ENCODE results near the gene RFLNA.
"Not testable (repeated sequence)": the region's sequence is repeated elsewhere in the genome, so short reads cannot be mapped to it uniquely, and the experiment has no call there.

The RFLNA gene

DNA sequence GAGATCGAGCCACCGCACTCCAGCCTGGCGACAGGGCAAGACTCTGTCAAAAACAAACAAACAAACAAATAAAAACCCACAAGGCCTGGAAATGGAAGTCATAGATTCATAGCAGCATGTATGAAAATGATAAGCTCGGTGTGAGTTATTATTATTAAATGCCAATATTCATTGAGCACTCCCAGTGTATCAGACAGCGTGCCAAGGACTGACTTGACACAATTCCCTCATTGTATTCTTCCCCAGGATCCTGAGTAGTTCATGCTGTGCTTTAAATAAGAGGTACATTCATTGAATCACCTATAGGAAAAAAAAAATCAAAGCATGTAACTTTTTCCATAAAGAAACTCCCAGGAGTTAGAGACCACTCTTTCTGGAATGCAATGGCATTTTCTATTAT, 12.6 kb upstream of the RFLNA start:
- no peak for DNase-seq (ENCODE audit: low read depth in 2 of 2)

DNA sequence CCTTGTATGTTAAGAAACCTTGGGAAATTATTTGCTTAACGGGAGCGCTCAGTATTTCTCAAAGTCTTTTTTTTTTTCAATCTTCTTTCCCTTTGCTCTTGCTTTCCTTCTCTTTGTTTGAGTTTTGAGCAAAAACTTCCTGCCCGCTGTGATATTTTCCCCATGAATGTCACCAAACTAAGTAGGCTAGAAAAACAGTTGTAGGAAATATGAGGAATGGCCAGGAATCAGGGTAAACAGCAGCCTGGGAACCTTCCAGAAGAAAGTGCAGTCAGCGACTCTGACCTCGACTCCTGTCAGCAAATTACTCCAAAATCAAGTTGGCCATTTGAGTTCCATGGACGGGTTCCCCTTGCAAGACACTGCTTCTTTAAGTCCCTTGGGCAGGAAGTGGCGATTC, 11.6 kb upstream of the RFLNA start:
- no peak for DNase-seq (ENCODE audit: low read depth in 2 of 2)

DNA sequence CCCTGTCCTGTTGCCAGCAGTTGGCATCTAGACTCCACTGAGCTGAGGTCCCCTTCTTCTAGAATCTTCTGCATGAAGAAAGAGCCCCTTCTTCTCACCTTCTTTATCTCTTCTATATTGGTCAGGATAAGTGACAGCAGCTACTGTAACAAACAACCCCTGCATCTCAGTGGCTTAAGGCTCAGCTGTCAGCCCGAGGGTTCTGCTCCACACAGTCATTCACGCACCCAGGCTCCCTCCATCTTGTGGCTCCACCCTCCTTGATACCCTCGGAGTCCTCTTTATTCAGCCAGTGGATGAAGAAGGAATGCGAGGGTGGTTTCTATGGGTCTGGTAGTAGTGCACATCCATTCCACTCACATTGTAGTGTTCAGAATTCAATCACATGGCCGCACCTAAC, 10.5 kb upstream of the RFLNA start:
- DNase-seq (ENCODE audit: low read depth in 2 of 2), result no peak

DNA sequence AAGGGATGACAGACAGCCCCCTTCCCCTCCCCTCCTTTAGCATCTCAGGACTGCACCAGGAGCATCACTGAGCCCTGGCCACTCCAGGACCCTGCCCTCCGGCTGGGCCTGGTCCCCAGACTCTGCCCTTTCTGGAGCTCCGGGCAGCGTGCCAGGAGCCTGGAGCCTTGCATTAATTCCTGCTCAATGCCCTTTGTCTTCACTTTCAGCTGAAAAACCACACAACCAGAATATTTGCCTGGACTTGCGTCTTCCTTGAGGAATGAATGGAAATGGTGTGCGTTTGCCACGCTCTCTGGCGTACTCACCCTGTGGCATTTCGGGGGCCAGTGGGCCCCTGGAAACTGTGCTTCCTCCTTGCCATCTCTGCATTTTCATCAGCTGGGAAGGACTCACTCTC, 8.5 kb upstream of the RFLNA start:
- no peak for DNase-seq (ENCODE audit: low read depth in 2 of 2)

DNA sequence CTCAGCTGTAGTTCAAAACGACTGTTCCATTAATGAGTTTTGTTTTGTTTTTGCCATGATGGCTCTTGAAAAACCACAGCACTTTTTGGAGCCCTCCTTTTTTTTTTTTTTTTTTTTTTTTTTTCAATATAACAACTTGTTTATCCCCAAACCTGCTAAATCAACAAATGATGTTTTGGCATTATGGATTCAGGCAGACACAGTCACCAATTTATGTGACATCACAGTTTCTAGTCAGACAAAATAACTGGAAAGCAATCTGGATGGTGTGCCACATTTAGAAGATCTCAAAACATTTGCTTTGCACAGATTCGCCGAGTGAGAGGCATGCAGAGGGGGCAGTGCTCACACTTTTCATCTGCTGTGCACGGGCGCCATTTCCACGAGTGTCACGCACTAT, 7.9 kb upstream of the RFLNA start:
- no peak for DNase-seq (ENCODE audit: low read depth in 2 of 2)

DNA sequence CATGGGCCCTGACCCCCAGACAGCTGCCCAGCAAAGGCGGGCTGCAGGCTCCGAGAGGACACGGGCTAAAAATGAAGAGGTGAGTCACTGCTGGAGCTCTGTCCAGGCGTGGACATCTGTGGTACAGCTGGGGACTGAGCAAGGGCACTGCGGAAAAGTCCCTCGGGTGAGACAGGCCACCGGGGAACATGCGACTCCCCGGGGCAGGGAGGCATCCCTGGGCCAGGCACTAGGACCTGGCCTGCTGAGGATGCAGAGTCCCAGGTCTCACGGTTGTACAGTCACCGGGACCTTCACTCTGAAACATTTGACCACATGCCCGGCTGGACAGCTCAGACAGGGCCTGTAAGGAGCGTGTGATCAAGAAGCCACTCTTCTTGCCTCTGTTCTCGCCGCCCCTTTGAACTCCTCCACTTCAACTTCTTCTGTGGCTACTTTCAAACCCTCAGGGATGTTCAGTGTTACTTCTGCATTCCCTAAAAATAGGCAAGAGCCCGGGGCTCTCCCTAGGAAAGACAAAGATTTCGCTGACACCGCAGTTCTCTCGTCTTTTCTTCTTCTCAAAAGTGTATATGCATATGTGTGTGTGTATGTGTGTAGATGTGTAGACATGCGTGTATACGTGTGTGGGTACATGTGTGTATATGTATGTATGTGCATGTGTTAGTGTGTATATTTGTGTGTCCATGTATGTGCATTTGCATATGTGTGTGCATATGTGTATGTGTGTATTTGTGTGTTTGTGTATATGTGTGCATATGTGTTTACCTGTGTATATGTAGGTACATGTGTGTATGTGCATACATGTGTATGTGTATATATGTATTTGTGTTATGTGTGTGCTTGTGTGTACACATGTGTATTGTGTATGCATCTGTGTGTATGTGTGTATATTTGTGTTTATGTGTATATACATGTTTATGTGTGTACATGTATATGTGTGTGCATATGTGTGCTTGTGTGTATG, 5.0 kb upstream of the RFLNA start:
- DNase-seq (ENCODE audit: low read depth in 2 of 2), result no peak

DNA sequence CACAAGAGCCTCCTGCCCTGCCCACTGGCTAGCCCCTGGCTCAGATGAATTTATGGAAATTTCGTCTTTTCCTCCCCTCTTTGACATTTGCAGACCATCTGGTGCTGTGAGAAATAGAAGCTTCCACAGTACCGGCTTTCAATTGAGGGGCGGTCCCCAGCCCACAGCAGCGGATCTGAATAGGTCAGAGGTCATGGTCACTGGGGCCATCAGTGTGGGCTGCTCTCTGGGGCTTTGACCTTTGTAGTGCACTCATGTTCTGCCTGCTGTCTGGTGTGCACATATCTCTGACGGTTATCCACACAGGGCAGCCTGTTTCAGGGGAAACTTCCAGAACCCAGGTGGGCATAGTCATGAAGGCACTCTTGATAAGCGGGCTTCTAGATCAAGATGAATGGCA, 2.5 kb upstream of the RFLNA start:
- no peak for DNase-seq (ENCODE audit: low read depth in 2 of 2)

DNA sequence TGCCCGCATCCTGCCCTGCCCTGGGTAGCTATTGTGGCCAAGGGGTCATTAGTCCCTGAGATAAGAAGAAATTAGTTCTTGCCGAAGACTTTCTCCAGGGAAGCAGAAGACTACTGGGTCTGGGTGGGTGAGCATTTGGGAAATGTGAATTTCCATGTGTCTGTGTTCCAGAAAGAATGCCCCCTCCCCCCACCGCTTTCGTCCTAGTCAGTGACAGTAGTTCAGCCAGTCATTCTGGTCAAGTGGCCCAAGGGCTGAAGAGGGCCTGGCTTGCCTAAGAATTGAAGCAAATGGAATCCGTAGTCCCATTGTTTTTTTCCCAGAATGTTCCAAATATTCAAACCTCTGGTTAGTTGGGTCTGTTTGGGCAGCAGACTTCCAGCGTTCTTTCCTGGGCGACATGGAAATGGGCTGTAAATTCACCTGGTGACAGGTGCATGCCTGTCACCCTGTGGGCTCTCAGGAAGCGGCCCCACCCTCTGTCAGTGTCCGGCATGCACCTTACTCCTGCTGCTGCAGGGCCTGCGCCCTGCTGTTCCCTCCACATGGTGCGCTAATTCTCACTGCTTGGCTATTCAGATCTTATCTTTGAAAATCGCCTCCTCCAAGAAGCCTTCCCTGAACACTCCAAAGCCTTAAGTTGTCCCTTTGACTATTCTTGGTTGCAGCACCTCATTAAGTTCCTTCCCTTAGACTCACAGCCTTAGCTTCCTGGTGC, 1.4 kb upstream of the RFLNA start:
- DNase-seq (ENCODE audit: low read depth in 2 of 2), result no peak

DNA sequence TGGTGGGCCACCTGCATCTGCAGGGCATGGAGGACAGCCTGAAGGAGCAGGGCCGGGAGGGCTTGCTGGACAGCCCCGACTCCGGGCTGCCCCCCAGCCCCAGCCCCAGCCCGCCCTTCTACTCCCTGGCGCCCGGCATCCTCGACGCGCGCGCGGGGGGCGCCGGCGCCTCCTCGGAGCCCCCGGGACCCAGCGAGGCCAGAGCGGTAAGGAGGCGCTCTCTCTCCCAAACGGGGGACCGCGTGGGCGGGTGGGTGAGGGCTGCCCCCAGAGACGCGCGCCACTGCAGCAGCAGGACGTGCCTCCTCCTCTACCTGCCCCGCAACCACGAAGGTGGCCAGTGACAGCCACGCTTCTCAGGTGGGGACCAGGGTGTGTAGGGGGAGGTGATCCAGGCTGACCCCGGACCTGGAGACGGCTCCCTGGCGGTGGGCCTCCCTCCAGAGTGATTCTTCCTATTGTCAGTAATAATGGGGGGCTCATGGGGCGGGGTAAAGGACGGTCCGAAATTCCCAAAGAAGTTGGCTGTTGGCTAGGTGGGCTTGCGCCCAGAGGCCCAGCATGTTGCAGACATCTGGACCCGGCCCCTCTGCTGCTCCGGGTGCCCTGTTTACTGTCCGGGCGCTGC, 652 bp downstream of the RFLNA start:
- DNase-seq (ENCODE audit: low read depth in 2 of 2), result no peak

DNA sequence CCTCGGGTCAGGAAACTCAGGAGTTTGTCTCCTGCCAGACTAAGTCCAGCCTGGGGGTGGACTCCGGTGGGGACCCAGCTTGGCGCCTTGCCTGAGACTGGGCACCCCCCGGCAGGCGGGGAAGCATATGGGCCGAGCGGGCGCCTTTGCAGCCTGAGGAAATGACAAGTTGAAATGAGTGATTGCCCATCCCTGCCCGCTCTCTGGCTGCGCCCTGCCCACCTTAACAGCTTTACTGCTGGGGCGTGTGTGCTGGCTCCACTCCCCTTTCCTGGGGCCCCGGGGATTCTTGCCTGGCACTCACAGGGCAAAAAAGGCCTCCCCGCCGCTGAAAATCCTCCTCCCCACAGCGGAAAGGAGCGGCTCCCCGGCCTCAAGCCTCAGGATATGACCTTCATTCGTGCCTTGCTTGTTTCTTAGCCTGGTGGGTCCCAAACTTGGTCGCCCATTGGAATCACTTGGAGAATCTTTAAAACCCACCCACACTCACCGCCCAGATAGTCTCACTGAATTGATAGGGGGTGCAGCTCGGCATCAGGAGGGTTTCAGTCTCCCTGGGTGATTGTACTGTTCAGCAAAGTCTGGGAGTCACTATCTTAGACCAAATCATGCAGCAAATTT, 1.5 kb downstream of the RFLNA start:
- no peak for DNase-seq (ENCODE audit: low read depth in 2 of 2)

DNA sequence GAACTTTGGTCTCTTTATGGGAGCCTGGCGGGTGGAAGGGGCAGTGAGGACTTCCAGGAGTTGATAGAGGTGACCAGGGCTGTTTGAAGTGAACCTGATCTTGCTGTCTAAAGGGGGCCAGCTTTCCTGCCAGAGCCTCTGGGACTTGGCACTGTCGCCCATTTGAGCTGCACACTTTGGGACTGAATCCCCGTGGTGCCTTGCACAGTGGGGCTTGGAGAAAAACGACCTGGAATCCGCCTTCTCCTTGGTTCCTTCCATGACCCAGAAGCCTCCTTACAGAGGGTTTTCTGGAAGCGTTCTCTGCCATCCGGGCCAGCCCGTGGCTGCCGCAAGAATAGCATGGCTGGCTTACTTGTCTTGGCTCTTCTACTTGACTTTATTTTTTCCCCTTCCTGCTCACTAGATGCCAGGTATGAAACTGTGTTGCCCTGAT, 2.0 kb downstream of the RFLNA start:
- DNase-seq (ENCODE audit: low read depth in 2 of 2), result no peak

DNA sequence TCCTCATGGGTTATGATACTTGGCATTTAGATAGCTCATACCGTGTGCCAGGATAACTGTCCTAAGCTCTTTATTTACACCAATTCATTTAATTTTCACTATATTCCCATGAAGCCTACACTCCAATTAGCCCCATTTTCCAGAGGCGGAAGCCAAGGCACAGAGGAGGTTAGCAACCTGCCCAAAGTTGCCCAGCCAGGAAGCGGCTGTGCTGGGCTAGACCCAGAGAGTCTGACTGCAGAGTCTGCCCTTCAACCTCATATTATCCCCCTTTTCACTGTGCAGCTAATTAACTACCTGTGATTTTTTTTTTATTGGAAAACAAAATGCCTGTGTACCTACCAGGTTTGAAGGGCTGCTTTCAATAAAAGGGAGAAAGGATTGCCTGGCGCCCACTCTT, 2.5 kb downstream of the RFLNA start:
- no peak for DNase-seq (ENCODE audit: low read depth in 2 of 2)

DNA sequence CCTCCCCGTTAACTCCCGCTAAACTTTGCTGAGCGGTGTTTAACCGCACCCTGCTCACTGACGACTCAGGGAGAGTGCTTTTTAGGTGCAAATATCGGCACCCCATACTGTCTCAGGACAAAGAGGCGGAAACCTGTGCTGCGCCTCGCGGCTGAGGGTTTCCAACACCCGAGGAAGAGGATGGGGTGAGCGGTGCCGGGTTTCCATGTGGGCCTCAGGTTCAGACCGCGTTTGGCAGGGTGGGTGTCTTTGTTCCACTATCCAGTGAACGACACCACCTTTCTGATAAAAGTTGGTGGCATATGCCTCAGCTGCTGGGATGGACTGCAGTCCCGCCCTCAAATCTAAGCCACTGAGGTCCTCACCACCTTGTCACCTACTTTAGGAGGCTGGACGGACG, 3.0 kb downstream of the RFLNA start:
- no peak for DNase-seq (ENCODE audit: low read depth in 2 of 2)

DNA sequence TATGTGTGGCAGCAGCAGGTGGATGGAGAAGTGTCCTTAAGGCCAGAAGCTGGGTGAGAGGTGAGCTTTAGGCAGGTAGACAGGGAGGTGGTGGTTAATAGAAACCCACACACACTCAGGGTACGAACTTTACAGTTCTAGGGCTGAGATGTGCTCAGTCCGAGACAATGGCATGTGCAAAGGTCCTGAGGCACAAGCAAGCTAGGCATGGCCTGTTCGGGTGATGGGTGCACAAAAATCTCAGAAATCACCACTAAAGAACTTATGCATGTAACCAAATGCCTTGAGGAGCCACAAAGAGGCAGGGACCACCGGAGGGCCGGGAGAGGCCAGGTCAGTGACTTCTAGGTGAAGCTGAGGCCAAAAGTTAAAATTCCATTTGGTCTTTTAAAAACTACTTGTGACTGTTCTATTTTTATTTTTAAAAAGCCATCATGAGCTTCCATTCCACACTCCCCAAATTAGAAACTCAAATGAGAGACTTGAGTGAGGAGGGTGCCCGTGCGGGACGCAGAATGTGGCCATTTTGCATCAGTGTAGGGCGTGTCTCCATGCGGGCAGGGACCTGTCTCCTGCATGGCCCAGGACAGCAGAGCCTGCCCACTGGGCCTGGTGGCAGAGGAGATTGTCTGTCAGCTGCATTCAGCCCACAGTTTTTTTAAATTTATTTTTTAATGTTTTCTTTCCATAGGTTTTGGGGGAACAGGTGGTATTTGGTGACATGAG, 4.0 kb downstream of the RFLNA start:
- DNase-seq (ENCODE audit: low read depth in 2 of 2), result no peak

DNA sequence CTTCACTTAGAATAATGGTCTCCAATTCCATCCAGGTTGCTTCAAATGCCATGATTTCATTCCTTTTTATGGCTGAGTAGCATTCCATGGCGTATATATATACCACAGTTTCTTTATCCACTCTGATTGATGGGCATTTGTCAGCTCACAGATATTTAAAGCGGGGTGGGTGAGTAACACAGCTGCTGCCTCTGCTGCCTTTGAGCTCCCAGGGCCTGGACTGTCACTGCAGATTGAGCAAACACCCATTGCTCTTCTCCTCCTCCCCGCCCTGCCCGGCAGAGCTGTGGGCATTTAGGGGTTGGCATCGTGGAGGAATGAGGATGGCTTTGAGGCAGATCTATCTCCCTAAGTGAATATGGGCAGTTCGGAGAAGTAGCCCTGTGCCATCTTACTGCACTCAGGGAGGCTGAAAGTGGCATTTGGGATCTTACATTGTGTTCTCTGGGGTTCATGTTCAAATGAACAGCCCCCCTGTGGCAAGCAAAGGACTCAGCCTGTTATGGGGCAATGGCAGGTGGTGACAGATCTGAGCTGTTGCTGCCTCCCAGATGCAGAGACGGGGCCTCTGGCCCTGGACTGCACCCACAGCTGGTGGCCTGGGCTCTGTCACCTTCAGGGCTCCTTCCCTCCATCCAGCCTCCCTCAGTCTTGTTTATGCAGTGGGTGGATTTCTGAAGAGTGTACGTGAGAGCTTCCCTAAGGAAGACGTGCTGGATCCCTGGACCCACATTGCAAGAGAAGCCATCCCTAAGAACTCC, 4.9 kb downstream of the RFLNA start:
- DNase-seq (ENCODE audit: low read depth in 2 of 2), result no peak

DNA sequence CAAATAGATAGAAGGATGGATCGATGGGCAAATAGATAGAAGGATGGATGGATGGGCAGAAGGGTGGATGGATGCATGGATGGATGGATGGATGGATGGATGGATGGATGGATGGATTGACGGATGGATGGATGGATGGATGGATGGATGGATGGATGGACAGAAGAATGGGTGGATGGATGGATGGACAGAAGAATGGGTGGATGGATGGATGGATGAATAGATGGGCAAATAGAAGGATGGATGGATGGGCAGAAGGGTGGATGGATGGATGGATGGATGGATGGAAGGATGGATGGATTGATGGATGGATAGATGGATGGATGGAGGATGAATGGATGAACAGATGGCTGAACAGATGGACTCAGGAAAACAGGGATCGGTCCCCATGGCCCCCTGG, 5.8 kb downstream of the RFLNA start:
- DNase-seq (ENCODE audit: low read depth in 2 of 2), result not testable (repeated sequence)

DNA sequence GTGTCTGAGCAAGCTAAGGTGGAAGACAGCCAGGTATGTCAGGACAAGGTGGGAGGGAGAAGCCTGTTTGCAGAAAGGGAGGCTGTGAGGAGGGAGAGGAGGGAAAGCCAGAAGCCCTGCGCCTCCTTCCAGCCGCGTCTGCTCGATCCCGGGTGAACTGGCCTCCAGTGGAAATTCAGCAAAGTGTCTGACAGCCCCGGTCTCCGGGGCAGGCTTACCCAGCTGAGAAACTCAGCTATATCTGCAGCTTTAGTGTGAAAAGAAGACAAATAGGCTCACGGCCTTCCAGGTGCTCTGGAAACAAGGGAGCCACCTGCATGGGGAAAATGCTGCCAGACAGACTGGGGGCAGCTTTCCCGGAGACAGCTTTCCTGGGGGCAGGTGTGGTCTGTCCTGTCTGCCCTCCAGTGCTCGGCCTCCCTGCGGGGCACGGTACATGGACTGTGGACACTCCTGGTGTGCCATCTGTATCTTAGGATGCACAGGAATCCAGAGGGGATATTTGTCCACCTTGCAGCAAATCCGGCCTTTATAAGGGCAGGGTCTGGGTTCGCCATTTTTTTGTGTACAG, 6.3 kb downstream of the RFLNA start:
- DNase-seq (ENCODE audit: low read depth in 2 of 2), result no peak

DNA sequence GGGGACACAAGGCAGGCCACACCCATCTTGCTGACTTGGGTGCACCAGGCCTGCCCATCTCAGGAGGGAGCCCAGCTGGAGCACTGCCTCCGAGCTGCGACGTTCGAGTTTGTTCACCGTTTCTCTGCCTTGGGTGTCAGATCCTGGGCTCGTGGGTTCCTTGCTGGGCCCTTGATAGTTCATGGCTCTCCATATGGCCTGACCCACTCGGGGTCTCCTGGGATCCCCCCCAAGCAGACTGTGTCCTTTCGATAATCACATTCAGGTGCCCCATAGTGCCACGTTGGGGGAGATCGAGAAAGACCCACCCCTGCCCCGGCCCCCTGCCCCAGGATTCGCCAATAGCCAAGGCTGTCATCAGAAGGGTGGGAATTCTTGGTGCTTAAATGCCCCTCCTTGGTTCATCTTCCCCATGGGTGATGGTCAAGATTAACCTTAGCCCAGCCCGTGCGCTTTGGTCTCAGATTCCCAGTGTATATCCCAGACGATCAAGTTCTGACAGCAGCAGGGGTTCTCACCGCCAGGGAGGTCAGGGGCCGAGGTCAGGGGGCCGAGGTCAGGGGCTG, 7.4 kb downstream of the RFLNA start:
- DNase-seq (ENCODE audit: low read depth in 2 of 2), result no peak

DNA sequence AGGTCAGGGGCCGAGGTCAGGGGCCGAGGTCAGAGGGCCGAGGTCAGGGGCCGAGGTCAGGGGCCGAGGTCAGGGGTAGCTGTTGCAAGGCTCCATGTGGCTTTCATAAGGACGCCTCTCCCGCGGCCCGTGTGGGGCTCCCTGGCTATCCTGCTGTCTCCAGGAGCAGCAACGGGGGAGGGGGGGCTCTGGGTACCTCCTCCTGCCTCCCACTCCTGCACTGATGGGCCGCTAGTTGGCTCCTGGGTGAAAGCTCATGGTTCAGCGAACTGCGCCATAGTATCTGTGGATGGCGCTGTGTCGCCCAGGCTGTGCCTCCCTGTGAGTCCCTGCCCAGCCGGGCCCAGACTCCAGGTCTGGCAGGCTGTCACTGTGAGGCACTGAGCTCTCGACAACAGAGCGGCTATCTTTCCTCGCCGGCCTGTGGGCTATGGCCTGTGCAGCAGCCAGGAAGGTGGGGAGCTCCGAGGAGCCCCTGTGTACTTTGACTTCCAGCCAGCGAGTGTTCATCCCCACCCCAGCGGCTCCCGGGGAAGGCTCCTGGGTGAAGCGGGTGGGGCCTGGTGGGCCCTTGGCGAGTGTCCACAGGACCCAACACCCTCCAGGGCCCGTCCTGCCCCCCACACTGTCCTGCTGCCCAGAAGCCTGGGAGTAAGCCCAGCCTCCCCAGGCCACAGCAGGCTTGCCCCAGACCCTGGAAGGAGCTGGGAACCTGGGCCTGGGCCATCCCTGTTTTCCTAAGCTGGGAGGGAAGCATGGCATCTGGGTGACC, 8.1 kb downstream of the RFLNA start:
- no peak for DNase-seq (ENCODE audit: low read depth in 2 of 2)
